HFF-Myc (cell line): Measurements from ENCODE around the gene PTPRE.

Source experiments
- DNase-seq: peaks from one replicate; pipeline ENCODE4 v3.0.0-alpha.2; 2011; ENCODE audit warnings: low read depth; ENCODE audit errors: extremely low read depth
- H3K4me3 ChIP-seq: replicated peaks from 2 replicates; pipeline ENCODE4 v1.5.1; 2011; ENCODE audit warnings: low read depth, mild to moderate bottlenecking, control low read depth, low read length
- CTCF ChIP-seq: IDR thresholded peaks from 2 replicates; pipeline ENCODE4 v1.5.1; 2012; ENCODE audit warnings: mild to moderate bottlenecking, low read depth, low read length, control low read depth; ENCODE audit errors: missing control alignments

The PTPRE gene

GRCh38 chr10:127875916-127876315, 31.0 kb upstream of the PTPRE start:
- H3K4me3 ChIP-seq = no peak overlapping the region
- no peak for TF ChIP-seq CTCF
- no peak for DNase-seq

GRCh38 chr10:127877116-127877515, 29.8 kb upstream of the PTPRE start:
- H3K4me3 ChIP-seq = no peak overlapping the region
- no peak for DNase-seq
- TF ChIP-seq CTCF = no peak

GRCh38 chr10:127877699-127878098, 29.2 kb upstream of the PTPRE start:
- DNase-seq = no peak
- no peak overlapping the region for H3K4me3 ChIP-seq
- TF ChIP-seq CTCF = no peak

- TF ChIP-seq CTCF = no peak
- no peak for DNase-seq
- H3K4me3 ChIP-seq = no peak overlapping the region
Observed at GRCh38 chr10:127878475-127879055, 28.3 kb upstream of the PTPRE start.

- no peak for DNase-seq
- no peak for TF ChIP-seq CTCF
- no peak overlapping the region for H3K4me3 ChIP-seq
Observed at GRCh38 chr10:127880557-127880956, 26.3 kb upstream of the PTPRE start.

GRCh38 chr10:127881262-127881661, 25.6 kb upstream of the PTPRE start:
- no peak overlapping the region for H3K4me3 ChIP-seq
- no peak for TF ChIP-seq CTCF
- no peak for DNase-seq

- no peak for DNase-seq
- no peak for TF ChIP-seq CTCF
- H3K4me3 ChIP-seq = no peak overlapping the region
Observed at GRCh38 chr10:127882391-127882790, 24.5 kb upstream of the PTPRE start.
